ENCODE data around the gene ALG2. TPM values are rescaled to one million over a fixed set of nuclear protein-coding genes. Genes with fewer than 3 reads are reported as not detected.
A peak's percentile ranks its signal among the peaks of the same experiment; 100 is the strongest.
"Not testable (repeated sequence)": the region's sequence is repeated elsewhere in the genome, so short reads cannot be mapped to it uniquely, and the experiment has no call there.

ALG2 gene
- polyA plus RNA-seq, 4 donors = 42.6 to 50.5 (median 43.8) TPM

DNA sequence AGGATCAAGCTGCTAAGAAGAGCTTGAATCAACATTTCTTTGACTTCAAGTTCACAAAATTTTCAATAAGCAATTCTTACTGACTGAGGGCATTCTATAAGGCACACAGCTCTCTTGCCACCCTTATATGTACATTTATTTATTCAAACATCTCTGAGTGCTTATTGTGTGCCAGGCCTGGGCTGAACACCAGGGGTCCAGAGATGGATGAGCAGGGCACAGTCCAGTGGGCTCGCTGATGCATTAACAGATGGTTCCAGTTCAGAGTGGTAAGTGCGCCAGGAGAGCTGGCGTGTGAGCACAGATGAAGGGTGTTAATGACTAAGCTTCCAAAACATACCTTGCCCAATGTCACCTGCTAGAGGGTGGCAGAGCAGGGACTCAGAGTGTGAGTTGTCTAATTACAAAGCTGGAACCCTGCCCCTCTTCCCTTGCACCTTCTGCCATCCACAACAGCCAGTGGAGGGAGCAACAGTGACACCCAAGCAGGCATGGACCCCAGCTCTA, 24.6 kb downstream of the ALG2 start:
- no peak for DNase-seq (ENCODE audit: low read depth in 4 of 4, low spot score in 2 of 4)

DNA sequence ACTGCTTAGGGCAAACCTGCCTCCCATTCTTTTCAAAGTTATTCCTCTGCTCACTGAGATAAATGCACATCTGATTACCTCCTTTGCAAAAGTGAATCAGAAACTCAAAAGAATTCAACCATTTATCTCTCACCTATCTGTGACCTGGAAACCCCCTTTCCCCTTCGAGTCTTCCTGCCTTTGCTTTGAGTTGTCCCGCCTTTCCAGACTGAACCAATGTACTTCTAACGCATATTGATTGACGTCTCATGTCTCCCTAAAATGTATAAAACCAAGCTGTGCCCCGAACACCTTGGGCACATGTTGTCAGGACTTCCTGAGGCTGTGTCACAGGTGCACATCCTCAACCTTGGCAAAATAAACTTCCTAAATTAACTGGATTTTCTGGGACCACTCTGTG, 25.3 kb downstream of the ALG2 start:
- not testable (repeated sequence) for DNase-seq (ENCODE audit: low read depth in 4 of 4, low spot score in 2 of 4)

DNA sequence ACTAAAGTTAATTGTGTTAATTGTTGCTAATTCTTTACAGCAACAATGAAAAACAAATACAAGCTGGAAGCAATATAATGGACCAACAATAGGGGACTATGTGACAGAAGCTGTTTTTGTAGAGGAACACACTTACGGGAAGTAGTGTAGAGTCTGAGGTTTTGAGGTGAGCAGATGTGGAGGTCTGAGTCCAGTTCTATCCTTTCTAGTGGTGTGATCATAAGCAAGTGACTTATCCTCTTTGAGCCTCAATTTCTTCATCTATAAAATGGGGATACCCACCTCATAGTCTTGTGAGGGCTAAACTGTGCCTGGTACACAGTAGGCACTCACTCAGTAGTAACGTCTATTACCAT, 28.3 kb downstream of the ALG2 start:
- DNase-seq (ENCODE audit: low read depth in 4 of 4, low spot score in 2 of 4) = no peak

DNA sequence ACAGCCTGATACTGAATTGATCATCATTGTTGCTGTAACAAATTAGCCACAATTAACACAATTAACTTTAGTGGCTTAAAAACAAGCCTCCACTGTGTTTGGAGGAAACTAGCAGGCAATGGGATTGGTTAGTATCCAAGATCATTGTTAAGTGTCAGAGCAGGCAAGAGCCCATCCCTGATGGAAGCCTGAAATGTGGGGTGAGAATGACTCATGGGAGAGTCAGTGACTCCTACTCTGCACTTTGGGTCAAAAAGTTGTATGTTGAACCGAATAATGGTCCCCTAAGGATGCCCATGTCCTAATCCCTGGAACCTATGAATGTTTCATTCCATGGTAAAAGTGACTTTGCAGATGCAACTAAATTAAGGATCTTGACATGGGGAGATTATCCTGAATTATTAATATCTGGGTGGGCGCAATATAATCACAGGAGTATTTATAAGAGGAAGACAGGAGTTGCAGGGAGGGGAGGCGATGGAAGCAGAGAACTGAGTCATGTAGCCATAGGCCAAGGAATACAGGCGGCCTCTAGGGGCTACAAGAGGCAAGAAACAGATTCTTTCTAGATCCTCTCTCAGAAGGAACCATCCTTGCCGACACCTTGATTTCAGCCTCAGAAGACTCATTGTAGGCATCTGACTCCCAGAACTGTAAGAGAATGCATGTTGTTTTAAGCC, 28.8 kb downstream of the ALG2 start:
- DNase-seq (ENCODE audit: low read depth in 4 of 4, low spot score in 2 of 4) = no peak

DNA sequence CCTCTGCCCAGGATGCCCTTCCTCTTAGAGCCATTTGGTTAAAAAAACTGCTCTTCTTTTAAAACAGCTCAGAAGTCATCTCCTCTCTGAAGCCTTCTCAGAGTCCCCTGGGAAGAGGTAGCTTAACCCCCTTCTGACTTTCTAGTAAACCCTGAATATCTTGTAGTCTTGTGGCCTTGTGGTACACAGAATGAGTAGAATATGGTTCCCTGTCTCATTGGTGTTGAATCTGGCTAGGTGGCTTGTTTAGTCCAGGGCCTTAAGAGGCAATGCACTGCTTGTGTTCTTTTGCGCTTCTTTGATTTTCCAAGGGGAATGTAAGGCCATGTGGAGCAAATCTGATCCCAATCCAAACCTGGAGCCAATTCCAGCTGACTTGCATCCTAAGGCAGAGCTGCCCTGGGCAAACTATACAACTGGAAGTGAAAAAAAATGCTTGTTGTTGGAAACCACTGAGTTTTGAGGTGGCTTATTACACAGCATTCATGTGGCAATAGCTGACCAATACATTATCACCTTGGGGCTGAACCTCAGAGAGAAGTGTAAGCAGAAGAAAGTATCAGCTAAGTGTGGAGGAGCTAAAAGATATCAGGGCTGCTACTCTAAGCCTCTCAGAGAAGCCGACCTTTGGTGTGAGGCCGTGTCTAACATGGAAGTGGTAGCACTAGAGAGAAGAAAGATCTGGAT, 31.0 kb downstream of the ALG2 start:
- no peak for DNase-seq (ENCODE audit: low read depth in 4 of 4, low spot score in 2 of 4)

DNA sequence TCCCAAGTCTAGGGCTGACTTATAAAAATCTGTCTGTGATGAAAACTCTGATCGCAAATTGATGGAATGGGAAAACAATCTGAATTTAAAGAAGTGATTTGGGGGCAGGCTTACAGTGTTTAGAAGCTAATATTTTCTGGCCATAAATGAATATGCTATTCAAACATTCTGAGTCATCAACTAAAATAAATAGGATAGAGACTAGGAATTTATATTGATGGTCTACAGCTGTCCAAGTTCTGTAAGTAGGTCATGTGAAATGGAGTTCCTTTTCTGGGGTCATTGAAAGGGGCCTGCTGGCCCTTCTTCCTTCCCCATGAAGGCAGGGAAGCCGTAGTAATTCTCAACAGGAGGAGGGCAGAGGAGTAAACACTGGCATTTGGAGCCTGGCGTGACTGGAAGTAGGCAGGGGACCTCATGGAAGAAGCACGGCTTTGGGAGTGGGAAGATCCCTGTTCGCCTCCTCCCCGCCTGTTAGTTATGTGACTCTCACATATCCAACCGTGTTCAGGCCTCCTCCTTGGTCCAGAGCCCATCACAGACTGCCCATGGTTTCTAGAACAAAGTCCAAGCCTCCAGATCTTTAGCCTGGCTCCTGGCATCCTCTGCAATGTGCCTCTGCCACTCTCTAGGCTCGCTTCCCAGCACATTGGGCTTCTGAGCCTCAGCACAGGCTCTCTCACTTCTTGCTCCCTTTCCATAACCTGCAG, 31.7 kb downstream of the ALG2 start:
- no peak for DNase-seq (ENCODE audit: low read depth in 4 of 4, low spot score in 2 of 4)

DNA sequence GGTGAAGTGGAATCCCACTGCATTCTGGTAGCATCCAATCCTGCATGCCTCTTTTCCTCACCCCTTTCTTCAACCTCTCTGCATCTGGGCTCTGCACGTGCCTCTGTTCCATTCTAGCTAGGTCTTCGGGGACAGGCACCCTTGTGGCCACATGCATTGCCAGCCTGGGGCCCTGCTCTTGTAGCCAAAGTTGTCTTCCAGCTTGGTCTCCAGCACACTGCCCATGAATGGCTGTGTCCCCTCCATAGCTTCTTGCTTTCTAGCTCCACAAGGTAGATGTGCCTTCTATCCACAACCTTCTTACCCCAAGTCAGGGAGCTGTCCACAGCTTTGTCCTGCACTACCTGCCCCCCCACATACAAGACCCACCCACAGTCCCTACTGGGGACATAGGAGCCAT, 32.6 kb downstream of the ALG2 start:
- no peak for DNase-seq (ENCODE audit: low read depth in 4 of 4, low spot score in 2 of 4)

DNA sequence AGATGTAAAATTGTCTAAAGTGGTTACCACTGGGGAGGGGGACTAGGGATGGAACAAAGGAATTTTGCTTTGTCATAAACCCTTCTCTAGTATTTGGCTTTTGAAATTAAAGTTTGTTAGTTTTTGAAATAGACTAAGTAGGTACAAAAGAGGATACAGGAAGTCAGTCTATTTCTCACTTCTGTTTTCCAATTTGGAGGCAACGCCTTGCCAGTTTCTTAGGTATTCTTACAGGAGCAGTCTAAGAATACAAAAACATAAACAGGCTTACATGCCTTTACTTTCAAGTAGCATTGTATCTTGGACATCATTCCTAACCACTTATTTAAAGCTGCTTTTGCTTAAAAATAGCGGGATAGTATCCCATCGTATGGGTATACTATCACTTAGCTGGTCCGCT, 34.4 kb downstream of the ALG2 start:
- no peak for DNase-seq (ENCODE audit: low read depth in 4 of 4, low spot score in 2 of 4)

DNA sequence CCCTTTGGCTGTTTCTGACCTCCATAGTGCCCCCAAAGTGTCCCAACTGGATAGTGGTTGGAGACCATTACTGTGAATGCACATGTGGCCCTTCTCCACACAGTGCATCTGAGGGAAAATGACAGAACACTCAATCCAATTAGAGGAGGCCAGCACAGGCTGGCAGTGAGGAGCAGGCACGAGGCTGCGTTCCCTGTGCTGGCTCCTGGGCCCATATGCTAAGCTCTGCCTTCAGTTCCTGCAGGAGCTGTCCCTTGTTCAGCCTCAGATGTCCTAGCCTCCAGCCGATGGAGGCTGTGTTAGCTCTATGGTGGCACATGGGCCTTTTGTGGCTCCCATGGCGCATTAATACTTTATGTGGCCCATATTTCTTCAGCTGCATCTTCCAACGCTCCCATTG, 35.8 kb downstream of the ALG2 start:
- DNase-seq (ENCODE audit: low read depth in 4 of 4, low spot score in 2 of 4) = no peak

DNA sequence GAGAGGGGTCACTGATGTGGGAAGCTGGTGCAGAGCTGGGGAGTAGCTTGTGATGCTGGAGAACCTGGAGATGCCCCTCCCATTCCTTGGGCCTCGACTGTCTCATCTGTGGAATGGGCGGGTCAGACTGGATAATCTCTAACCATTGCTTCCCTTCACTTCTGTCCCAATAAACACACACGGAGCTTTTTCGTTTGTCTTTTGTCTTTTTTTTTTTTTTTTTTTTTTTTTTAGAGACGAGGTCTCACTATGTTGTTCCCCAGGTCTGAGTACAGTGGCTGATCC, 36.5 kb downstream of the ALG2 start:
- DNase-seq (ENCODE audit: low read depth in 4 of 4, low spot score in 2 of 4) = no peak

DNA sequence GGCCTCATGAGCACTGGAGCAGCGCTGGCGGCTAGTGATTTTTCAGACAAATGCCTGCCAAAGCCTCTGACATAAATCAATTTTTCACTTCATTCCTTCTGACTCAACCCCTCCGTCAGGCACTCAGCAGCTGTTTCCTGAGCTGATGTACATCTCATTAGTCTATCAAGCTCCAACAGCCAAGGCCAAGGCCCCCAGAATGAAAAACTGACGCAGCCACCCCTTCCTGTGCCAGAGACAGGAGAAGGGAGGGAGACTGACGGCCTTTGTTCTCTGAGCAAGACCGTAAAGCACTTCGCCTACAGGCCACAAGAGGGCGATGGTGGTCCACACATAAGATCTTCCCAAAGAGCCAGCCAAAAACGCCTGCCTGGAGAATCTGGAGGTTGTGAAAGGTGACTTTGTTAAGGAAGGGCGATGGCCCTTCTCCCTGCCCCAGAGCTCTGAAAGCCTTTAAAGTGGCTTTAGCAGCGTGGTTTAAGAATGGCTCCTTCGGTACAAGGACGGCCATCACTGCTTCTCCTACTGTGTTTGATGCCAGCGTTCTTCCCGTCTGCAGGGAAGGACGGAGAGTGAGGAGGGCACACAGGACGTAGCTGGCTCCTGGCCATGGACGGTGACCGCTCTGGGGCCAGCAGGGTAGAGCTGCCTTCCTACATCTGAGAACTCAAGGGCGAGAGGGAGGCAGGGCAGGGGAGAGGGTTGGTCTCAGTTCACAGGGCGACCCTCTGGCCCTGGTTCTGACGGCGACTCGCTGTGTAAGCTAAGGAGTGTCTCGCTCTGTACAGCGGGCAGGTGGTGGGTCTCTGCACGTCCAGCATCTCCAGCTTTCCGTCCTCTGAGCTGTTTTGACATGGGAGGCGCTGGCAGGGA, 37.0 kb downstream of the ALG2 start:
- peak; percentile 78 to 90 (median 82) for DNase-seq (ENCODE audit: low read depth in 4 of 4, low spot score in 2 of 4)

DNA sequence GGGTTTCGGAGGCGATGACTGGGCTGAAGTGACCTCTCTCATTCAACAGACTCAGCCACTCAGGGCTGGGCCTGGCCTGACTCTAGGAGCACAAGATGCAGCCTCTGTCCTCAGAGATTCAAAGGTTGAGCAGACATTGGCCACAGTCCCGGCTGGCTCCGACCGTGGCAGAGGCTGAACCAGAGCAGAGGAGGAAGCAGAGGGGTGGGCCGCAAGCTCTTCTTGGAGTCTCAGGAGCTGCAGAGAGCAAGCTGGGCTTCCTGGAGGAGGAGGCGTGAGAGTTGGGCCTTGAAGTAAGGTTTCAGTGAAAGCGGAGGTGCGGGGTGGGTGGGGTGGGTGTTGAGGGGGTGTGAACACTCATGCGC, 37.6 kb downstream of the ALG2 start:
- no peak for DNase-seq (ENCODE audit: low read depth in 4 of 4, low spot score in 2 of 4)

DNA sequence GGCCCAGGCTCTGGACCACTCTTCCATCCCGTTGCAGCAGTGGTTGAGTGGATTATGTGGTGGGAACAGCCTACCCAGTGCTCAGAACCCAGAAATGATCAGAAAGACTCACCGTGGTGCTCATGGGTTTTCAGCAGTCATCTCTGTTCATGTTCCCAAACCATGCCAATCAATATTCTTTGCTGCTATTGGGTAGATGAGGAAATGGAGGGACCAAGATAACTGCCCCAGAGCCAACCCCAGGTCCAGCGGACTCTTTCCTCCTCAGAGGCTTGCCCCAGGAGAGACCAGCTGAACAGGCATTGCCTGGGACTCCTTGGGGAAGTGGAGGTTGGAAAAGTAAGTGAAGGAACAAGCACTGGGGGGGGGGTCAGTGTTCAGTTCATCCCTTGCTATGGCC, 38.1 kb downstream of the ALG2 start:
- no peak for DNase-seq (ENCODE audit: low read depth in 4 of 4, low spot score in 2 of 4)

DNA sequence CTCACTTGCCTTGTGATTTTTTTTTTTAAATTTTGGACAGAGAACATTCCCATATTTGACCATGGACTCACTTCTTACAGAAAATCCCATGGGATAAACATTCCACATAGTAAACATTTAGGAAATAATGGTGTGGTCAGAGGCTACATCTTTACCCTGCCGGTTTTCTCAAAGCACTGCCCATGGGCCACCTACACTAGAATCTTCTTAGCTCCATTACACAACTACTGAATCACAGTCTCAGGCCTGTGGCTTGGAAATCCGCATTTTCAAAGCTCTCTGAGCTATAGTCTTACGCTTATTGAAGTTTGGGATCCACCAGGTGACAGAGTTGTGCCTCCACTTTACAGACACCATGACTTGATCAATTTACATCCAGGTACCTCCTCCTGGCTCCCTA, 39.4 kb downstream of the ALG2 start:
- DNase-seq (ENCODE audit: low read depth in 4 of 4, low spot score in 2 of 4) = no peak

DNA sequence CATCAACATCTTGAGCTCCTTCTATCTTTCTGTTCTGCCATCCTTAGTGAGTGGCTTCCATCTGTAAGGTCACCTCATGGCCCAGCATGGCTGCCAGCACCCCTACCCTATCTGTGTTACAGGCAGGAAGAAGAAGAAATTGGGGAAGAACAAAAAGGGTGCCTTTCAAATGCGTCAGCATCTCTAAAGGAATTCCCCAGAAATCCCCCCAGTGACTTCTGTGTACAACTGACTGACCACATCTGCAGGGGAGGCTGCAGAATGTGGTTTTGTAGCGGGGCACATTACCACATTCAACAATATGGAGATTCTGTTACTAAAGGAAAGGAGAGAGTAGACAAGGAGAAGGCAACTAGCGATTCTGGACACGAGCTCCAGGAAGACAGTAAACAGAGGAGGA, 40.1 kb downstream of the ALG2 start:
- DNase-seq (ENCODE audit: low read depth in 4 of 4, low spot score in 2 of 4) = no peak

DNA sequence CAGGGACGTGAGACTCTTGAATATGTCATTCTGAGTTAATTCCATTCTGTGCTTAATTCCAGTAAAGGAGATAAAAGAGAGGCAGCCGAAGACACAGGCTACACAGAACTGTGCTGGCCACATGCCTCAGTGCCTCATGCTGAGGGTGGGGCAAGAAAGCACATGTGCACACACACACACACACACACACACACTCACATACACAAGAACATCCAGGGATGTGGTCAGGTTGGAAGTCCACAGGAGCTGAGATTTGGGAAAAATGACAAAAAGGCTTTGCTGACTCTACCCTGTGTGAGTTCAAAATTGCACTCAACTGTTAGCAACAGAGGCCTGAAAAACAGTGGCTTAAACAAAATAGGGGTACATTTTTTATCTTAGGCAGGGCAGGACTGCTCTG, 40.5 kb downstream of the ALG2 start:
- no peak for DNase-seq (ENCODE audit: low read depth in 4 of 4, low spot score in 2 of 4)

DNA sequence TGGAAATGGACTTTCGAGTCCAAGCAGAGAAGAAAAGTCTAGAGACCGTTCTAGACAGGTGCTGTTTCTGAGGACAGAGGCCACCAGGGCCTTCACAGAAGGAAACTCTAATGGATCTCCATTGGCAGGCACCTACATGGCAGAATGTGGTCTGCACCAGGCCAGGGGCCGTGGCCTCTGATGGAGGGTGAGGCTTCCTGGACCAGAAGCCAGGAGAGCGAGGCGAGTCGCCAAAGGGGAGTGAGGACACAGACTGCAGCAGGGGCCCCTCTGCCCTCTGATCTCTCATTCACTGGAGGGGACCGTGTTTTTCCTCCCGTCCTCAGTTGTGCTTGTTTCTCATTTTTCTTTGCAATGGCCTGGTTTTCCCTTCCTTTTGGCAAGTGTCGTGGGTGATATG, 41.1 kb downstream of the ALG2 start:
- no peak for DNase-seq (ENCODE audit: low read depth in 4 of 4, low spot score in 2 of 4)

DNA sequence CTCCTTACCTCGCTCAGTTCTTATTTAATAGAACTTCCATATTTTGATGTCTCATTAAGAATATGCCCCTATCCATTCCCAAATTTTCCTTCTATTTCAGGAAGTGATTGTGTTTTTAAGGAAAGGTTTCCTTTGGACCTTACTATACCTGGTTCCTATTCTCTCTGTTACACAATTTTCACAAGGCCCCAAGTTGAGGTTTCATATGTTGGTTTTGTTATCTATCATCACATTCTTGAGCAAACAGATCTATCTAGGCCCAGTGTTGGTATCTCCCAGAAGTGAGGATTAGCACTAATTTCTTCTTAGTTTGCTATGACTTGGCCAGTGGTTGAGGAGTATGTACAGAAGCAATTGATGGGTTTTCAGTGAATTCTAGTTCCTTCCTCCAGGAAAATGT, 41.5 kb downstream of the ALG2 start:
- no peak for DNase-seq (ENCODE audit: low read depth in 4 of 4, low spot score in 2 of 4)

DNA sequence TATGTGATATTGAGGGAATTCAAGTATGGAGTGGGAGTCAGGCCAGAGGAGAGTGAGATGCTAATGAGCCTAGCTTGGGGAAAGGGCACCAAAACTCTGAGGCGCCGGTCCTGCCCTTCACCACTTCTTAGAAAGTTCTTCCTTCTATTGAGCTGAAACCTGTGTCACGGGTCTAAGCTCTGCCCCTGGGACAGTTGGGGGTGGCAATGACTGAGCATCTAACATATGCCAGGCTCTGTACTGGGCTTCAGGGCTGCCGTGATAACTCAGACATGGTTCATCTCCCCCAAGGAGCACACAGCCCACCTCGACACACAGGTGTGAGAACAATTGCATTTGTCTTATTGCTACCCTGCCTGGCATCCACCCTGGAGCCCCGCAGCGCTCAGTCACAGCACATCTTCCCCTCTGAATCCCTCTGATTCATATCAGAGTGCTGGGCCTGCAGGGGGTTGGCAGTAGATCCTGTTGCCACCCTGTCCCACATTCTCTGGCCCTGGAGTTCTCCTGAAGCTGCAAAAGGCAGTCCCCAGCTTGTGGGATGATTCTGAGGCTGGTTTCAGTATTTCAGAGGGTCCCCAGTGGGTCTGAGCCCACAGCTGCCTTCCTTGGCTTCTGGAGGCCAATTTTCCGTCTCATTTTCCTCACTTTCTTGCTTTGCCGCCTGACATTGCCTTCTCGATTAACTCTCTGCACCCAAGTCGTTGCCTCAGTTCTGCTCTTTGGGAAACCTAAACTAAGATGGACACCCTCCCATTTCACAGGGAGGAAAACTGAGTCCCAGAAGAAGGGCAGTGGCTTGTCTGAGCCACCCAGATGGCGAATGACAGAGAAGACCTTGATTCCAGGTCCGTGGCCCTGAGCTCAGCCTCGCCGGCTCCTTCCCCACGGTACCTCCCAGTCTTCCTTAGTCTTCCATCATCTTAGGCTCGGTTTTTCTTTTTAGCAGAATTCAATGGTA, 42.5 kb downstream of the ALG2 start:
- no peak for DNase-seq (ENCODE audit: low read depth in 4 of 4, low spot score in 2 of 4)

Data from left renal cortex interstitium (tissue), 4 donors.